ENCODE results near the gene HMG20B.

- TF ChIP-seq CTCF (IDR thresholded peaks at IDR 0.05; ENCODE audit: poor library complexity): no peak
- TF ChIP-seq EZH2phosphoT487 (IDR thresholded peaks at IDR 0.05; ENCODE audit: low read depth, severe bottlenecking, unreplicated experiment): no peak
- no peak for TF ChIP-seq EZH2 (IDR thresholded peaks at IDR 0.05; ENCODE audit: borderline replicate concordance)
These were observed 36.8 kb upstream of the HMG20B start for GRCh38 chr19:3535981-3536380.
